ENCODE data around the gene POLDIP2.

The POLDIP2 gene

GRCh38 chr17:28335201-28335958 lies 21.9 kb downstream of the POLDIP2 start, which contains the start of the genes IFT20 and TNFAIP1:
TSS of gene IFT20 (minus strand) at chr17:28335472. CDS start at chr17:28331985, 3,487 bp downstream.
TSS of gene TNFAIP1 (plus strand) at chr17:28335761. CDS start at chr17:28339522, 3,761 bp downstream.
- peak; percentile 89 to 99 (median 97) for DNase-seq

GRCh38 chr17:28334666-28335200 lies 22.6 kb downstream of the POLDIP2 start:
- no peak for DNase-seq

- no peak for DNase-seq
Observed at GRCh38 chr17:28334171-28334570, 23.2 kb downstream of the POLDIP2 start.

GRCh38 chr17:28333083-28333746 lies 24.1 kb downstream of the POLDIP2 start:
- no peak for DNase-seq

- no peak for DNase-seq
Observed at GRCh38 chr17:28331891-28332420, 25.4 kb downstream of the POLDIP2 start.

GRCh38 chr17:28330671-28331070 lies 26.7 kb downstream of the POLDIP2 start:
- DNase-seq = no peak

- no peak for DNase-seq
Observed at GRCh38 chr17:28328325-28328724, 29.0 kb downstream of the POLDIP2 start.

- DNase-seq = no peak
Observed at GRCh38 chr17:28327709-28328108, 29.6 kb downstream of the POLDIP2 start.

GRCh38 chr17:28327031-28327607 lies 30.2 kb downstream of the POLDIP2 start:
- no peak for DNase-seq

- DNase-seq = no peak
Observed at GRCh38 chr17:28326114-28326513, 31.2 kb downstream of the POLDIP2 start.

GRCh38 chr17:28325211-28325610 lies 32.1 kb downstream of the POLDIP2 start:
- DNase-seq = no peak

GRCh38 chr17:28324781-28325180 lies 32.5 kb downstream of the POLDIP2 start:
- DNase-seq = no peak

GRCh38 chr17:28324267-28324745 lies 33.0 kb downstream of the POLDIP2 start:
- DNase-seq = no peak

GRCh38 chr17:28320215-28321061 lies 36.9 kb downstream of the POLDIP2 start:
- no peak for DNase-seq

- DNase-seq = no peak
Observed at GRCh38 chr17:28319598-28319935, 37.8 kb downstream of the POLDIP2 start.

GRCh38 chr17:28318759-28319597 lies 38.3 kb downstream of the POLDIP2 start, which contains the start of gene TMEM97:
TSS of gene TMEM97 (plus strand) at chr17:28319200. CDS start at chr17:28319240, 40 bp downstream.
- peak; percentile 87 to 95 (median 91) for DNase-seq

- no peak for DNase-seq
Observed at GRCh38 chr17:28317966-28318758, 39.2 kb downstream of the POLDIP2 start.

GRCh38 chr17:28317099-28317965 lies 40.0 kb downstream of the POLDIP2 start:
- DNase-seq = no peak
